GM08714 (cell line): Measurements from ENCODE around the gene PDRG1.

Source experiments
- H3K4me3 ChIP-seq: fragments of 200-500 bp; sonication (Bioruptor generic); 2 replicates; pipeline ENCODE4 v1.5.1; 2014; ENCODE audit warnings: mild to moderate bottlenecking, low read length, inconsistent platforms
- ZNF274 ChIP-seq: IDR thresholded peaks from 2 replicates; pipeline ENCODE4 v1.6.1; 2012; ENCODE audit warnings: mild to moderate bottlenecking, low read depth, low read length

Gene PDRG1

DNA sequence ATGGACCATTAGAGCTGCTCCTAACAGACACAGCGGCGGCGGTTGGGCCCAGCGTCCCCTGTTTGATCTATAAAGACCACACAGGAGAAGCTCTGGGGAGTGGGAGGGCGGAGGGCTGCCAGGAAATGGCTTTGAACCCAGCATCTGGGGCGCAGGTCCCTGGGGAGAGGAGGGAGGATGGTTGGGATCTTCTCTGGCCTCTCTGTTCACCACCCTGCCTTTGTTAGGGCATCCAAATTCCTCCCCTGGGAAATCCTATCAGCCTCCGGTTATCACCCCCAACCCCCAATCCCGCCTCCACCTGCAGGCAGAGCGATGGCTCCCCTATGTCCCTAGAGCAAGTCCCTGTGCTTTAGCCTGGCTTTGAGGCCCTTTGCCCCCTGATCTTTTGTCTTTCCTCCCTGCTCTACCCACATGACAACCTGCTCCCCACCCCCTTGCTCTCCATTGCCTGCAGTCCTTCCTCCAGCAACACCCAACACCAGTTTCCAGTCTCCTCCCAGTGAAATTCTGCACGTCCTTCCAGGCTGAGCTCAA is 23.2 kb upstream of the PDRG1 start:
- no peak overlapping the region for H3K4me3 ChIP-seq
- no peak for TF ChIP-seq ZNF274

- H3K4me3 ChIP-seq, result no peak overlapping the region
These were observed 22.4 kb upstream of the PDRG1 start for GRCh38 chr20:31974296-31974695.

DNA sequence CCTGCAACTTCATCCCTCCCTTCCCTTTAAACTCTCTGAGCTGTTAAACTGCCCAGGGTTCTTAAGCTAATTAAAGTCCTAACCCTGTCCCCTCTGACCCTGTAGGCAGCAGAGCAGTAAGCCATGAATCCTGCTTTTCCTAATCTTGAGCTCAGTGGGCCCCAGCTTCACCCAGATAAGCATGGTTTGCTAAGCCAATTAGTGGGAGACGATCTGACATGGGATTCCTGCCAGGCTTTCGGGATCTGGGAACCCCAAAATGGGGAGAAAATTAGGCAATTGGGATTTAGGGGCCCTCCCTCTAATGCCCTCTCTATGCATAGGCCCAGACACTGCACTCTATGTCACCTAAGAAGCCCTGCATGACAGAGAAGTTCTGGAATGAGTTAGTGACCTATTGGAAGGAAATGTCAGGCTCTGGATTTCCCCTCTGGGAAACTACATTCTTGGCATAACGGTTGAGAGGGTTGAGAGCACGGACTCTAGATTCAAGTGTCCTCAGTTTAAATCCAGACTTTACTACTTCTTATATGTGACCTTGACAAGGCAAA is 20.7 kb upstream of the PDRG1 start:
- TF ChIP-seq ZNF274, result no peak
- H3K4me3 ChIP-seq, result no peak overlapping the region

More at GRCh38 chr20:31974296-31974695, 22.4 kb upstream of the PDRG1 start:
- no peak for TF ChIP-seq ZNF274

- no peak overlapping the region for H3K4me3 ChIP-seq
- no peak for TF ChIP-seq ZNF274
These were observed 18.1 kb upstream of the PDRG1 start for GRCh38 chr20:31969991-31970390.

DNA sequence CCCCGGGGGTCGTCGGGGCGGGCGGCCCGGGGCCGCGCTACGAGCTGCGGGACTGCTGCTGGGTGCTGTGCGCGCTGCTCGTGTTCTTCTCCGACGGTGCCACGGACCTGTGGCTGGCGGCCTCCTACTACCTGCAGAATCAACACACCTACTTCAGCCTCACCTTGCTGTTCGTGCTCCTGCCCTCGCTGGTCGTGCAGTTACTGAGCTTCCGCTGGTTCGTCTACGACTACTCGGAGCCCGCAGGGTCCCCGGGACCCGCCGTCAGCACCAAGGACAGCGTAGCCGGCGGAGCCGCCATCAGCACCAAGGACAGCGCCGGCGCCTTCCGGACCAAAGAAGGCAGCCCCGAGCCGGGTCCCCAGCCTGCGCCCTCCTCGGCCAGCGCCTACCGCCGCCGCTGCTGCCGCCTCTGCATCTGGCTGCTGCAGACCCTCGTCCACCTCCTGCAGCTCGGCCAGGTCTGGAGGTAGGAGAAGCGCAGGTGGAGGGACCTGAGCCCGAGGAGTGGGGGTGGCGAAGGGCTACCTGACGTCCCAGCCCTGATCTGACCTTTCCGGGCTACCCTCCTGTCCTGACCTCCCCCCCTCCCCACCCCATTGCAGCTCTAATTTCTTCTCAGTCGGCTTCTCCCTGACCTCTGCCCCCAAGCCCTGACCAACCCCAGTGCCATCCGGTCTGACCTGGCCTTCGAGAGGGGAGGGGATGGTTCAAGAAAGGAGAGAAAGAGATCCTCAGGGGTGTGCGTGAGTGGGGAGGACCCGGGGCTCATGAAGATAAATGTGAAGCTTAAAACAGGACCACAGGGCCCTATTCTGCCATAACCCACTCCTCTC is 16.7 kb upstream of the PDRG1 start:
- no peak for TF ChIP-seq ZNF274
- no peak overlapping the region for H3K4me3 ChIP-seq

DNA sequence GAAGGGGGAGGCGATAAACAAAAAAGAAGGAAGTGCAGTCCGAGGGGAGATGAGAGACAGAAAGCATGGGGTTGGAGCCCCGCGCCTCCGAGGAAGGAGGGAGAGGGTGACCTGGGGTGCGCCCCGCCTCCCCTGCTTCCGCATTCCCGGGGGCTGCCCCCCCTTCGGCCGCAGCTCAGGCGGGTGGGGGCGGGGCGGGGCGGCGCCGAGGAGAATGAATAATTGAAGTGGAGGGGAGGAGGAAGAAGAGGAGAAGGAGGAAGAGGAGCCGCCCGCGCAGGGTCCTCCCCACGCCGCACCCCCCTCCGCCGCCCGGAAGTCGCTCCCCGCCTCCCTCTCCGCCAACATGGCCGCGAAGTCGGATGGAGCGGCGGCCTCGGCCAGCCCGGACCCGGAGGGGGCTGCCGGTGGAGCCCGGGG is 16.0 kb upstream of the PDRG1 start, which contains the start of gene XKR7:
Gene XKR7 (plus strand): TSS at position 322 of the 420 bp plus-strand sequence. CDS start 25 bp downstream, at position 347.
- no peak for TF ChIP-seq ZNF274
- no peak within 1 kb of the TSS for H3K4me3 ChIP-seq

DNA sequence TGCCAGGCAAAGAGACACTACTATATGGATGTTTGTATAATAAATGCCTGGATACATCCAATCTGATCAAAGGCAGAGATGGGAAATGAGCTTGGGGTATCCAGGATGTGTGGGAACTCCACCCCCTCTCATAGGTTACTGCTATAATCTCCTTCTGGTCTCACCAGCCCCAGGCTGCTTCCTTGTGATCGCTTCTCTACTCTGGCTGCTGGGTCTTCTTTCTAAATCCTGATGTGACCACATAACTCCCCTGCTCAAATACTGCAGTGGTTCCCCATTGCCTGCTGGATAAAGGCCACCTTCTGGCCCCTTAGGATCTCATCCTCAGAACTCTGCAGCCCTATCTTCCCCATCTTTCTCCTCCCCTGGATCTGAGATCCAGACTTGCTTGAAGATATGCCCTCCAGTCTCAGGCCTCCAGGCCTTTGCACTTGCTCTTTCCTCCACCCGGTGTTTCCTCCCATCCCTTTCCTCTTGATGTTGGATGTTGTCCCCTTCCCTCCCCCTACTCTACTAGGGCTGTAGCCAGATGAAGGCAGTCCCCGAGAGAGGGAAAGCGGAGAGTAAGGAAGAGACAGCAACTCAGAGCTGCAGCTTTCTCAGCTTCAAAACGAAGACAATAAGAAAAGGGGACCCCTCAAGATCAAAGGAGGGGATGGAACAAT is 15.3 kb upstream of the PDRG1 start:
- TF ChIP-seq ZNF274, result no peak
- no peak overlapping the region for H3K4me3 ChIP-seq

- no peak overlapping the region for H3K4me3 ChIP-seq
- no peak for TF ChIP-seq ZNF274
These were observed 12.0 kb upstream of the PDRG1 start for GRCh38 chr20:31963889-31964288.

DNA sequence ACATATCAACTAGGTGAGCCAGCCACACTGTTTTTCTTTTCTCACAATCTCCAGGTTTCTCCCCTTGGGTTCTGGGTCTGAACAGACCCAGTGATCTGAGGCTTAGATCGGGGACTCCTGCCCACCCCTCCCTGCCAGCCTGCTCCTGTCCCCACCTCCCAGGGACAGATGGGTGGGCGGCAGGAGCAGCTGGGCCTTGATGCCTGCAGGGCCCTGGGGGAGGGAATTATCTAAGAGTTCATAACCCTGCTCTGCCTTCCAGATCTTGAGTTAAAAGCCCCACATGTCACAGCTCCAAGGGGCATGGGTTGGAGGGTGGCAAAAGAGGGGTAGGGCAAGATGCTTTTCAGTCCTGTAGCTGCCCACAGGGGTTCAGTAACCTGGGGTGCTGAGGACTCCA is 10.9 kb upstream of the PDRG1 start:
- no peak overlapping the region for H3K4me3 ChIP-seq
- no peak for TF ChIP-seq ZNF274

DNA sequence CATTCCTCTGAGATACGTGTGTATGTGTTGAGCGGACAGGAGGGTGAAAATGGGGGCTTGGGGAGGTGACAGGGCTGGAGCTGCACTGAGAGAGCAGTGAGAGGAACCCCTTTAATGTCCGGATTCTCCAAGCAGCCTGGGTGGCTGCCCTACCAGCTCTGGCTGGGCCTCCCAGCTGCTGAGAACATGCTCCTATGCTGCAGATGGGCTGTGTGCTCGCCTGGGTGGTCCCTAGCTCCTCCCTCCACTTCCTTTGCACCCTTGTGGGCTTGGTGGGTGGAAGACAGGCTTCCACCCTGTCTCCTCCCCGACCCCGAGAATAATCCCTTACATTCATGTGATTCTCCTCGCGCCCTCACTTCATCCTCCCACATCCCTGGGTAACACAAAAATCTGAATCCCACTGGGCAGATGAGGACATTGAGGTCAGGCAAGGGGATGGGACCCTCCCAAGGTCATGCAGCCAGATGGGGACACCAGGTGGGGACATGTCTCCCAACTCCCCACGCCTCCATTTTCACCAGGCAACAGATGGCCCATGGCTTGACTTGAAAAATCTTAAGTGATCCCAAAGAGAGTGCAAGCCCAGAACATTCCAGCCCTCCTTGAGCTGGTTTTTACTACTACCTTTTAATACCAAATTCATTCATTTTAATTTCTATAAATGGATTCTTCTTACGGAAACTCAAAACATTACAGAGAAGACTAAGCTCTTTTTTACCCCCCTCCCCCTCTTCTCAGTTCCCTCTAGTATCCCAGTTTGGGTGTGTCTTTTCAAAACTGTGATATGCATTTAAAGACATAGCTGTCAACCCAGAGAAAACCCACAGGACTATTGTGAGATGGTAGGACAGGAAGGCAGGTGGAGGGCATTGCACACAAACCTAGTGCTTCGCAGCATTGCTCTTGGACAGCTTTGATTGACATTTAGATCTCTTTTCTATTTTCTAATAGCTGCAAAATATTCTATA is 5.0 kb upstream of the PDRG1 start:
- no peak for TF ChIP-seq ZNF274
- no peak overlapping the region for H3K4me3 ChIP-seq

GRCh38 chr20:31954500-31954899 is 2.7 kb upstream of the PDRG1 start:
- no peak overlapping the region for H3K4me3 ChIP-seq
- no peak for TF ChIP-seq ZNF274

- TF ChIP-seq ZNF274, result no peak
- no peak overlapping the region for H3K4me3 ChIP-seq
These were observed 1.8 kb upstream of the PDRG1 start for GRCh38 chr20:31953556-31954148.

DNA sequence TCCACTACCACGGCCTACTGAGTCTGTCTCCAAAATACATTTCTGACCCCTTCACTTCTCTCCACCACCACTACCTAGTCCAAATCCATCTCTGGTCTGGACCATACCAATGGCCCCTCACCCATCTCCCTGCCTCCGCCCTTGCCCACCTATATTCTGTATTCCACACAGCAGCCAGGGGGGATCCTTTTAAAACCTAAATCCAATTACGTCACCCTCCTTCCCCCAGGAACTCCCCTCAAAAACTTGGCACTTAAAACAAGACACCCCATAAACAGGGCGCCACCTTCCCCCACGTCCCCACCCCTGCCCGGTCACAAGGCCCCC is 680 bp downstream of the PDRG1 start:
- TF ChIP-seq ZNF274, result no peak
- peak overlapping the region; percentile 95 for H3K4me3 ChIP-seq
